Stimulated activated CD8-positive, alpha-beta memory T cell treated with anti-CD3 and anti-CD28 coated beads, Interleukin-7, amount 100 ng/mL, for 48 hours (primary cell): ENCODE measurements around the gene CAPG.
A peak's percentile ranks its signal among the peaks of the same experiment; 100 is the strongest.
"Not testable (repeated sequence)": the region's sequence is repeated elsewhere in the genome, so short reads cannot be mapped to it uniquely, and the experiment has no call there.

Experiments used
- DNase-seq, 2 donors: peaks; one replicate each; pipeline ENCODE4 v3.0.0-alpha.2; 2020; ENCODE audit warnings: low read depth in 1 of 2; ENCODE audit errors: extremely low read depth in 1 of 2

Gene CAPG

GRCh38 chr2:85367180-85367579 is 43.0 kb downstream of the CAPG start:
- no peak for DNase-seq

GRCh38 chr2:85362653-85363387 is 47.3 kb downstream of the CAPG start:
- DNase-seq = not testable (repeated sequence)

- DNase-seq = no peak
These were observed 52.4 kb downstream of the CAPG start for GRCh38 chr2:85357736-85358135.

DNA sequence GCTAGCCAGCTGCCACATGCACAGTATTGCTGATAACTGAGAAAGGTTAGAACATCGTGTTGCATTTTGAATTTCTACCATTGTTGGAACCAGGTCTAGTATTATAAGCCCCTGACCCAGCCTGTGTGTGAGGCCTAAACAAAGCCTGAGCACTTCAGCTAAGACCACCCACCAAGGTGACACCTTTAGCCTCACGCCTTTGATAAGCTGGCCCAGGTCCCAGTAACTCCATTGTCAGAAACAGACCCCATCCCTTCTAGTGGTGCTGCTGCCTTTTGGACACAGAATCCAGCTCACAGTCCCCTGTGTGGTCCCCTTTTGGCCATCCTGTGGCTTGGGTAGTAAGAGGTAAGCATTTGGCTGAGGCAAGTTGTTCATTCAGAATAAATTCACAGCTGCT is 54.0 kb downstream of the CAPG start:
- no peak for DNase-seq

DNA sequence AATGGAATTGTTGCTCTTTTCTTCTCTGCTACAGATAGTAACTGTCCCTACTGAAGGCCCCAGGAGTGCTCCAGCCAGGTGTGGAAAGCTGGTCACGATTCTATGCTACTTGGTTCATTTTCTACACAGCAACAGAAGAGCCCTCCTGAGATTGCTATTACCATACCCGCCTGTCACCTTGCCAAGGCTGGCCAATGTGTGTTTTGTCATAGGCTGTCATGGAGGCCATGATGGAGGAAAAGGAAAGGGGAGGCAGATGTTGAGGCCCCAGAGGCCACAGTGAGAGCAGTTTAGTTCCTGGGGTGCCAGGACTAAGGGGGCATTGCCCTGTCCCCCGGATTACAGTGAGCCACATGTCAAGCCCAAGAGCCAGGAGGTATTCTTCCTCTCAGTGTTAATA is 54.6 kb downstream of the CAPG start:
- no peak for DNase-seq

- no peak for DNase-seq
These were observed 55.1 kb downstream of the CAPG start for GRCh38 chr2:85355073-85355410.

DNA sequence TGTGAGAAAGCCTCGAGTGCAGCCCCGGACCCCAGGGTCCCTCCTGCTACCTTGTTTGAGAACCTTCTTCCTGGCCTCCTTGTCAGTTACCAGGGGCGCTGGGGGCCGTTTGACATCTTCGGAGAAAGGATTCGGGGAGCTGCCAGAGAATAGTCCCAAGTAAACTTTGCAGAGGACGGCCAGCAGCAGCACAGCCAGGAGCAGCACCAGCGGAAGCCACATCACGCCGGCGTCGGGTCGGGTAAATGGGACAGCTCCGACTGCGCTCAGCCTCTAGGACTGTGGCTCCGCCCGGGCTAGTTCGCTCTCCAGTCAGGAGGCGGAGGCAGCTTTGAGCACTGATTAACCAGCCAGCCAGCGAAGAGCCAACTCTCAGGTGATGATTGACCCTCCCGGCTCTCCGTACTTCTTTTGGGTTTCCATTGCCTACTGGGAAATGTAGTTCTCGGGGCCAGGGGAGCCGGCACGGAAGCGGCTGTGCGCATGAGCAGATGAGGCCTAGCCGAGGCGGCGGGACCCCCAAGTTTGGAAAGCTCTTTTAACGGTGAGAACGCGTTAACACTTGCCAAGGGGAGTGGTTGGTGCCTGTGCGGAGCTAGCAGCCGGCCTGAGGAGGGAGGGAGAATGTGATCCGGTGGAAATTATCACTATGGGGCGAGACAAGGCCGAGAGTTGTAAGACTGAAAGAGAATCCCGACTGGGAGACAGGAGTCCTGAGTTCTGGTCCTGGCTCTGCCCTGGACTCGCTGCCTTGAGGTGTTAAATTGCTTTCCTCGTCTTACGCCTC is 55.7 kb downstream of the CAPG start, which contains the start of the genes ELMOD3 and RETSAT:
ELMOD3 (plus strand) TSS at position 484 of the 787 bp plus-strand sequence. CDS start 2,430 bp downstream, outside the sequence.
RETSAT (minus strand) TSS at position 243 of the 787 bp plus-strand sequence; CDS start at position 222, 21 bp downstream.
- DNase-seq = peak; percentile 88 to 97

DNA sequence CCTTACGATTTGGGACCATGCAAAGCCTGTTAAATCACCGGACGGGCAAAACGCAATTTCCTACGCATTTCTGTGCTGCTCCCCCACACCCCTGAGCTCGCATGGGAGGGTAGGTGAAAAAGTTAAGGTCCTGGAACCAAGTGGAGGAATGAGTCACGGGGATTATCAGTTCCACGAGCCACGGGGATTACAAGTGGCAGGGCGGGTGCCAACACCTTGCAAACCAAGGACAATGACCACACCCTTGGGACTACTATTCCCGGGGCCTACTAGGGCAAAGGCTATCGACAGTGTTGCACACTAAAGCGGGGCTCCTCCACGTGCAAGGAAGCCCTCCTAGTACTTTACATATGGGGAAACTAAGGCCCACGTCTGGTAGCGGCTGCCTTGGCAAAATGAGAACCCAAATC is 56.3 kb downstream of the CAPG start:
- no peak for DNase-seq

- no peak for DNase-seq
These were observed 62.6 kb downstream of the CAPG start for GRCh38 chr2:85347599-85347998.
